Neuronal stem cell (in vitro differentiated cells): ENCODE results near the gene IDI1.
"Not testable (repeated sequence)": the region's sequence is repeated elsewhere in the genome, so short reads cannot be mapped to it uniquely, and the experiment has no call there.

ENCODE experiments used
- DNase-seq: peaks from one replicate; pipeline ENCODE4 v3.0.0-alpha.2; 2013; ENCODE audit warnings: low spot score
- H2AFZ ChIP-seq: one replicate; pipeline ENCODE4 v1.6.1; 2013; ENCODE audit warnings: mild to moderate bottlenecking, low read length, inconsistent platforms
- H2AK5ac ChIP-seq: 2 replicates; pipeline ENCODE4 v1.6.1; 2013; ENCODE audit warnings: low read depth, mild to moderate bottlenecking, inconsistent platforms, low read length, moderate library complexity, mixed read lengths
- H2BK120ac ChIP-seq: 2 replicates; pipeline ENCODE4 v1.6.1; 2013; ENCODE audit warnings: low read depth, mild to moderate bottlenecking, inconsistent platforms, low read length, moderate library complexity, mixed read lengths
- H2BK12ac ChIP-seq: one replicate; pipeline ENCODE4 v1.6.1; 2013; ENCODE audit warnings: low read length, inconsistent platforms
- H2BK15ac ChIP-seq: 2 replicates; pipeline ENCODE4 v1.6.1; 2013; ENCODE audit warnings: mild to moderate bottlenecking, low read length, inconsistent platforms, mixed read lengths
- H2BK5ac ChIP-seq: one replicate; pipeline ENCODE4 v1.6.1; 2013; ENCODE audit warnings: inconsistent platforms, mild to moderate bottlenecking, low read length, moderate library complexity
- H3K14ac ChIP-seq: one replicate; pipeline ENCODE4 v1.6.1; 2013; ENCODE audit warnings: low read length, inconsistent platforms
- H3K18ac ChIP-seq: 2 replicates; pipeline ENCODE4 v1.6.1; 2013; ENCODE audit warnings: low read length, inconsistent platforms
- H3K23ac ChIP-seq: 2 replicates; pipeline ENCODE4 v1.6.1; 2013; ENCODE audit warnings: low read depth, mild to moderate bottlenecking, mixed read lengths, low read length, inconsistent platforms; ENCODE audit not compliant: poor library complexity
- H3K27ac ChIP-seq: replicated peaks from 3 replicates; pipeline ENCODE4 v1.5.1; 2013; ENCODE audit warnings: low read length, inconsistent platforms
- H3K27me3 ChIP-seq, 3 experiments: 2 replicates each; pipeline ENCODE4 v1.6.1; 2013; ENCODE audit warnings: low read length in 3 of 3, mild to moderate bottlenecking in 2 of 3, inconsistent platforms in 1 of 3, low read depth in 1 of 3, mixed read lengths in 1 of 3, moderate library complexity in 1 of 3; ENCODE audit not compliant: control insufficient read depth in 3 of 3, insufficient read depth in 3 of 3
- H3K36me3 ChIP-seq, 2 donors: replicated peaks in 1 of 2; 2 replicates each; pipeline ENCODE4 v1.6.1; 2013; ENCODE audit warnings: low read length in 2 of 2; ENCODE audit not compliant: control insufficient read depth in 2 of 2, insufficient read depth in 2 of 2
- H3K4ac ChIP-seq: 2 replicates; pipeline ENCODE4 v1.6.1; 2013; ENCODE audit warnings: inconsistent platforms, mild to moderate bottlenecking, low read length, moderate library complexity
- H3K4me1 ChIP-seq, 2 donors: 1 replicate in 1 of 2; 2 replicates in 1 of 2; pipeline ENCODE4 v1.6.1; 2013; ENCODE audit warnings: low read length in 2 of 2, low read depth in 1 of 2; ENCODE audit not compliant: control insufficient read depth in 2 of 2, insufficient read depth in 1 of 2
- H3K4me2 ChIP-seq: one replicate; pipeline ENCODE4 v1.6.1; 2013; ENCODE audit warnings: mild to moderate bottlenecking, low read length, inconsistent platforms; ENCODE audit not compliant: insufficient read depth, poor library complexity, severe bottlenecking
- H3K4me3 ChIP-seq, 2 donors: 2 replicates each; pipeline ENCODE4 v1.5.1; 2013; ENCODE audit warnings: low read length in 2 of 2, mild to moderate bottlenecking in 2 of 2, inconsistent platforms in 1 of 2, moderate library complexity in 1 of 2
- H3K79me1 ChIP-seq: one replicate; pipeline ENCODE4 v1.6.1; 2013; ENCODE audit warnings: low read depth, mild to moderate bottlenecking, inconsistent platforms, low read length, moderate library complexity
- H3K9ac ChIP-seq: one replicate; pipeline ENCODE4 v1.6.1; 2013; ENCODE audit warnings: mild to moderate bottlenecking, low read depth, low read length, inconsistent platforms; ENCODE audit not compliant: poor library complexity
- H3K9me3 ChIP-seq, 2 donors: replicated peaks in 1 of 2; 2 replicates each; pipeline versions ENCODE3 to v1.6.1; 2013; ENCODE audit warnings: low read length in 2 of 2, mild to moderate bottlenecking in 2 of 2, inconsistent platforms in 1 of 2, low read depth in 1 of 2, mixed read lengths in 1 of 2, moderate library complexity in 1 of 2; ENCODE audit not compliant: control insufficient read depth in 2 of 2, insufficient read depth in 1 of 2
- H4K8ac ChIP-seq: one replicate; pipeline ENCODE4 v1.6.1; 2013; ENCODE audit warnings: low read depth, mild to moderate bottlenecking, inconsistent platforms, low read length, moderate library complexity
- H4K91ac ChIP-seq: one replicate; pipeline ENCODE4 v1.6.1; 2013; ENCODE audit warnings: low read length, low read depth, mild to moderate bottlenecking, inconsistent platforms; ENCODE audit not compliant: poor library complexity
- WGBS, 2 donors: extraction: QIAGEN DNeasy Blood & Tissue Kit; methylation state at CpG; one replicate each; pipeline ENCODE4 v1.1.7; 2013; ENCODE audit warnings: missing lambda C conversion rate in 2 of 2, mixed read lengths in 1 of 2; ENCODE audit not compliant: insufficient read length in 2 of 2, insufficient replicate concordance in 1 of 2; ENCODE audit errors: extremely low coverage in 2 of 2; 5-methylcytosine and 5-hydroxymethylcytosine counted together

The IDI1 gene

GRCh38 chr10:1011696-1012095 is 37.2 kb downstream of the IDI1 start:
- no peak for DNase-seq
- Histone ChIP-seq H2AK5ac (no peak overlapping the region), H3K36me3 (peaks cover 47 to 94% of the 10 kb centered on the region in 2 donors), H3K18ac (no peak overlapping the region), H2BK5ac (no peak overlapping the region), H2BK12ac (no peak overlapping the region), H3K27ac (no peak overlapping the region), H2BK15ac (no peak overlapping the region), H2AFZ (no peak overlapping the region), H3K23ac (no peak overlapping the region), H3K4ac (no peak overlapping the region), H3K79me1 (no peaks in the 10 kb centered on the region), H3K27me3 (no peaks in the 10 kb centered on the region), H3K4me1 (no peaks in the 10 kb centered on the region), H4K91ac (no peak overlapping the region), H4K8ac (no peak overlapping the region), H3K9ac (no peak overlapping the region), H2BK120ac (no peak overlapping the region), H3K9me3 (no peaks in the 10 kb centered on the region), H3K4me2 (no peak overlapping the region), H3K14ac (no peak overlapping the region), H3K4me3 (no peak overlapping the region)
- no CpG with 5 or more reads among the region's 16 CpGs for WGBS, 2 donors

GRCh38 chr10:1010703-1011102 is 38.2 kb downstream of the IDI1 start:
- Histone ChIP-seq H2BK5ac (no peak overlapping the region), H3K79me1 (no peaks in the 10 kb centered on the region), H3K4ac (no peak overlapping the region), H2AK5ac (no peak overlapping the region), H3K9me3 (no peaks in the 10 kb centered on the region), H3K4me2 (no peak overlapping the region), H3K18ac (no peak overlapping the region), H4K91ac (no peak overlapping the region), H2AFZ (no peak overlapping the region), H4K8ac (no peak overlapping the region), H2BK15ac (no peak overlapping the region), H3K4me3 (peak overlapping the region in 1 of 2 donors; percentile 58), H3K27me3 (no peaks in the 10 kb centered on the region), H3K14ac (no peak overlapping the region), H3K27ac (no peak overlapping the region), H3K4me1 (no peaks in the 10 kb centered on the region), H3K9ac (no peak overlapping the region), H3K36me3 (peaks cover 48 to 94% of the 10 kb centered on the region in 2 donors), H2BK12ac (no peak overlapping the region), H2BK120ac (no peak overlapping the region), H3K23ac (no peak overlapping the region)
- WGBS, 2 donors = no CpG with 5 or more reads among the region's 7 CpGs
- no peak for DNase-seq

GRCh38 chr10:1009947-1010346 is 39.0 kb downstream of the IDI1 start:
- H3K27ac ChIP-seq, H2BK12ac ChIP-seq, DNase-seq, H2BK5ac ChIP-seq, H3K27me3 ChIP-seq, H3K4ac ChIP-seq, H2AFZ ChIP-seq, H3K9me3 ChIP-seq, H3K4me1 ChIP-seq, H2BK15ac ChIP-seq, H2BK120ac ChIP-seq, H3K23ac ChIP-seq, H3K4me2 ChIP-seq, H3K79me1 ChIP-seq, H3K14ac ChIP-seq, H4K8ac ChIP-seq, H3K9ac ChIP-seq, H4K91ac ChIP-seq, H3K18ac ChIP-seq, H2AK5ac ChIP-seq, H3K4me3 ChIP-seq: not testable (repeated sequence)
- no CpG with 5 or more reads among the region's 8 CpGs for WGBS, 2 donors
- peaks cover 50 to 95% of the 10 kb centered on the region in 2 donors for H3K36me3 ChIP-seq

- no peaks in the 10 kb centered on the region for H3K9me3 ChIP-seq
- H3K27ac ChIP-seq = no peak overlapping the region
- no peak overlapping the region for H3K4me2 ChIP-seq
- no peak overlapping the region for H3K4me3 ChIP-seq
- H3K18ac ChIP-seq = no peak overlapping the region
- no peak overlapping the region for H2AFZ ChIP-seq
- no peak overlapping the region for H3K23ac ChIP-seq
- H2BK5ac ChIP-seq = no peak overlapping the region
- no peak overlapping the region for H2AK5ac ChIP-seq
- peaks cover 6% of the 10 kb centered on the region for H3K79me1 ChIP-seq
- no peaks in the 10 kb centered on the region for H3K4me1 ChIP-seq
- H2BK120ac ChIP-seq = no peak overlapping the region
- no peak for DNase-seq
- no CpG with 5 or more reads among the region's 9 CpGs for WGBS, 2 donors
- H3K9ac ChIP-seq = no peak overlapping the region
- H2BK15ac ChIP-seq = no peak overlapping the region
- no peak overlapping the region for H3K14ac ChIP-seq
- no peaks in the 10 kb centered on the region for H3K27me3 ChIP-seq
- H3K4ac ChIP-seq = no peak overlapping the region
- H3K36me3 ChIP-seq = peaks cover 57 to 95% of the 10 kb centered on the region in 2 donors
- no peak overlapping the region for H2BK12ac ChIP-seq
- no peak overlapping the region for H4K8ac ChIP-seq
- H4K91ac ChIP-seq = no peak overlapping the region
These were observed 39.8 kb downstream of the IDI1 start for GRCh38 chr10:1009071-1009494.
